AG10803 (cell line): ENCODE data around the gene OPHN1.
A peak's percentile ranks its signal among the peaks of the same experiment; 100 is the strongest.
"Not testable (repeated sequence)": the region's sequence is repeated elsewhere in the genome, so short reads cannot be mapped to it uniquely, and the experiment has no call there.

Experiments
- DNase-seq: peaks from one replicate; pipeline ENCODE4 v3.0.0; 2010; ENCODE audit warnings: low read depth
- H3K4me3 ChIP-seq: 2 replicates; pipeline ENCODE4 v1.5.1; 2011; ENCODE audit warnings: mild to moderate bottlenecking, low read length, control low read depth
- CTCF ChIP-seq: conservative IDR thresholded peaks from 2 replicates; pipeline ENCODE4 v1.5.1; 2011; ENCODE audit warnings: mild to moderate bottlenecking, low read length, control low read depth, inconsistent platforms

OPHN1 gene

DNA sequence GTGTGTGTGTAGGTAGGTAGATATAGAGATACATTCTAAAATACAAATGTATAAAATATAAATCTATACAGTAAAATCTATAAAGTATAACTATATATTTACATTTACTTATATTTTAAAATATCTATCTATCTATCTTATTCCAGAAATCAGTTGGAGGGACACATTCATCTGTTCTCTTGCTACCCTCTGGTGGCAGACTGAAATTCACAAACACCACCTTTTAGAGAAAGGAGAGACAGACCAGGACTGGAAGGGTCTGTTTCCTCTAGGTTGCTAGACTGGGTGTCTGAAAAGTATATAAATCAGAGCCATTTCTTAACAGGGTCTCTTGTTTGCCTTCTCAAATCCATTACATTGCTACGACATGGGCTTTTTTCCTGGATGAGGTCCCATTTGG is 343.0 kb downstream of the OPHN1 start:
- H3K4me3 ChIP-seq = no peak overlapping the region
- DNase-seq = peak; percentile 8
- TF ChIP-seq CTCF = peak; percentile 46

GRCh38 chrX:68087526-68087925 is 345.8 kb downstream of the OPHN1 start:
- DNase-seq = peak; percentile 20
- no peak for TF ChIP-seq CTCF
- no peak overlapping the region for H3K4me3 ChIP-seq

DNA sequence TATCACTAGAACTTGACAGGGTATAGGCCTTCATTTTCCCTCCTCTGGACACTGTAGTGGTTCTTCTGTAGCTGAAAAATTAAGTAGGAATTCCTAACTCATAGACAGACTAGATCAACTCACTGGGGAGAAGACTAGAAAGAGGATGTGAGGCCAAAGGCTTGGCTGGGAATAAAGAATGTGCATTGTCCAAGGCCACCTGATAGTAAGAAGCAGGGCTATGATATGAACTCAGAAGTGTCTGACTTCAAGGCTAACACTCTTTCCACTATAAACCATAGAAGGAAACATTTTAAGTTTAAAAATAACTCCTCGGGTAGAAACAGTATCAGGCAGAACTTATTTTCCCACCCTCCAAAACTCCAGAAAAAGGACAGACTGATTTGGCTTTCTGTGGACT is 346.6 kb downstream of the OPHN1 start:
- no peak overlapping the region for H3K4me3 ChIP-seq
- DNase-seq = no peak
- no peak for TF ChIP-seq CTCF

- no peak overlapping the region for H3K4me3 ChIP-seq
- DNase-seq = peak; percentile 84
- no peak for TF ChIP-seq CTCF
These were observed 348.5 kb downstream of the OPHN1 start for GRCh38 chrX:68084765-68085164.

DNA sequence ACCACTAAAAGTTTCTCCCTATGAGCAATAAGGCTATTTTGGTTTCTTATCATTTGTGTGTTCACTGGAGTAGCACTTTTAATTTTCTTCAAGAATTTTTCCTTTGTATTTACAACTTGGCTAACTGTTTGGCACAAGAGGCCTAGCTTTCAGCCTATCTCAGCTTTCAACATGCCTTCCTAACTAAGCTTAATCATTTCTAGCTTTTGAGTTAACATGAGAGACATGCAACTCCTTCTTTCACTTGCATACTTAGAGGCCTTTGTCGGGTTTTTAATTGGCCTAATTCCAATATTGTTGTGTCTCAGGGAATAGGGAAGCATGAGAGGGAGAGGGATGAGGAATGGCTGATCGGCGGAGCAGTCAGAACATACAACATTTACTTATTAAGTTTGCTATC is 349.8 kb downstream of the OPHN1 start:
- peak; percentile 74 for DNase-seq
- H3K4me3 ChIP-seq = no peak overlapping the region
- TF ChIP-seq CTCF = no peak

DNA sequence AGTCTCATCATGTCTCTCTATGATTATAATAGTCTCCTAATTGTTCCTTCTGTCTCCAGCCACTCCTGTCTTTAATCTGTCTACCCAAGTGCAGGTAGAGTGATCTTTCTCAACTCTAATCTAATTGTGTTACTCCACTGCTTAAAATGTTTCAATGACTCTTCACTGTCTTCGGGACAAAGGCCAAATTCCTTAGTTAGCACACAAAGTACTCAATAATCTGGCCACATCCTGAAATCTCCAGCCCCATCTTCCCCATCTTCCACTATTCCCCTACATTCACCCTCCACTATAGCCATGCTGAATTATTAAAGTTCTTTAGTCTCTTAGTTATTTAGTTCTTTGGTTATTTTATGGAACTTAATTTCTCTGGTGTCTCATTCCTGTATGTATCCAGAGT is 353.3 kb downstream of the OPHN1 start:
- DNase-seq = peak; percentile 59
- H3K4me3 ChIP-seq = no peak overlapping the region
- TF ChIP-seq CTCF = no peak

GRCh38 chrX:68078801-68079200 is 354.5 kb downstream of the OPHN1 start:
- not testable (repeated sequence) for H3K4me3 ChIP-seq, DNase-seq

- no peak for TF ChIP-seq CTCF
- no peak overlapping the region for H3K4me3 ChIP-seq
- no peak for DNase-seq
These were observed 355.9 kb downstream of the OPHN1 start for GRCh38 chrX:68077378-68077777.
